IMR-90 (cell line): ENCODE measurements around the gene LRRFIP1. TPM values are rescaled to one million over a fixed set of nuclear protein-coding genes. Genes with fewer than 3 reads are reported as not detected.

Experiments
- ATAC-seq: fragments of 200-7000 bp; cut with Tn5 transposase; 2 replicates; pipeline ENCODE4 v1.9.1; 2020; ENCODE audit warnings: low read depth, mild to moderate bottlenecking, moderate library complexity
- BruUV-seq: library from RNA; stranded (reverse); fragments of 400-500 nt; replicated peaks from 2 replicates; lab custom pipeline; 2021; lab: Mats Ljungman, UMichigan
- CTCF ChIA-PET: fragments of 300-600 bp; formaldehyde crosslinking; extraction: SDS; loops from one replicate; lab custom pipeline; 2021; ENCODE audit warnings: antibody characterized with exemption; lab: Yijun Ruan, JAX
- POLR2A ChIA-PET: fragments of 300-600 bp; sonication (Branson Sonifier 250); formaldehyde crosslinking; loops from one replicate; lab custom pipeline; 2022; ENCODE audit warnings: antibody characterized with exemption; ENCODE audit not compliant: unreplicated experiment; lab: Charles Lee
- DNase-seq: peaks from one replicate; pipeline ENCODE4 v3.0.0; 2013
- H2AFZ ChIP-seq: replicated peaks from 2 replicates; pipeline ENCODE3; 2013; ENCODE audit warnings: low read length, mild to moderate bottlenecking; ENCODE audit not compliant: poor library complexity
- H2AK5ac ChIP-seq: 2 replicates; pipeline ENCODE4 v1.6.1; 2013; ENCODE audit warnings: low read depth, low read length, inconsistent platforms
- H2AK9ac ChIP-seq: replicated peaks from 2 replicates; pipeline ENCODE3; 2013; ENCODE audit warnings: mild to moderate bottlenecking, low read depth, low read length, moderate library complexity; ENCODE audit not compliant: poor library complexity
- H2BK120ac ChIP-seq: 2 replicates; pipeline ENCODE4 v1.6.1; 2013; ENCODE audit warnings: low read depth, low read length, inconsistent platforms
- H2BK15ac ChIP-seq: 3 replicates; pipeline ENCODE4 v1.6.1; 2013; ENCODE audit warnings: low read depth, low read length, inconsistent platforms
- H2BK20ac ChIP-seq: 2 replicates; pipeline ENCODE4 v1.6.1; 2013; ENCODE audit warnings: low read depth, mild to moderate bottlenecking, inconsistent platforms, low read length, moderate library complexity
- H2BK5ac ChIP-seq: 2 replicates; pipeline ENCODE4 v1.6.1; 2013; ENCODE audit warnings: mild to moderate bottlenecking, low read depth, low read length, inconsistent platforms; ENCODE audit not compliant: poor library complexity, severe bottlenecking
- H3K14ac ChIP-seq: replicated peaks from 2 replicates; pipeline ENCODE4 v1.6.1; 2013; ENCODE audit warnings: low read depth, low read length, inconsistent platforms
- H3K18ac ChIP-seq: 2 replicates; pipeline ENCODE4 v1.6.1; 2013; ENCODE audit warnings: low read depth, low read length, control low read depth
- H3K23ac ChIP-seq: 2 replicates; pipeline ENCODE4 v1.6.1; 2013; ENCODE audit warnings: low read depth, low read length, inconsistent platforms
- H3K27ac ChIP-seq: 2 replicates; pipeline ENCODE4 v1.5.1; 2013; ENCODE audit warnings: mild to moderate bottlenecking, control low read depth, low read length; ENCODE audit not compliant: insufficient read depth
- H3K27me3 ChIP-seq: 2 replicates; pipeline ENCODE4 v1.6.1; 2013; ENCODE audit warnings: low read length; ENCODE audit not compliant: control insufficient read depth, insufficient read depth
- H3K36me3 ChIP-seq: 2 replicates; pipeline ENCODE4 v1.6.1; 2013; ENCODE audit warnings: low read length, mixed read lengths; ENCODE audit not compliant: control insufficient read depth, insufficient read depth
- H3K4ac ChIP-seq: 2 replicates; pipeline ENCODE4 v1.6.1; 2013; ENCODE audit warnings: low read depth, low read length, inconsistent platforms
- H3K4me1 ChIP-seq: 2 replicates; pipeline ENCODE4 v1.6.1; 2013; ENCODE audit warnings: low read length, mixed read lengths; ENCODE audit not compliant: control insufficient read depth, insufficient read depth
- H3K4me2 ChIP-seq: 2 replicates; pipeline ENCODE4 v1.6.1; 2013; ENCODE audit warnings: low read depth, mild to moderate bottlenecking, control low read depth, low read length, moderate library complexity
- H3K4me3 ChIP-seq: 2 replicates; pipeline ENCODE4 v1.5.1; 2013; ENCODE audit warnings: low read depth, mild to moderate bottlenecking, control low read depth, low read length, moderate library complexity; ENCODE audit not compliant: insufficient read depth
- H3K56ac ChIP-seq: 2 replicates; pipeline ENCODE4 v1.6.1; 2013; ENCODE audit warnings: low read length, inconsistent platforms; ENCODE audit not compliant: insufficient read depth; ENCODE audit errors: extremely low read depth
- H3K79me1 ChIP-seq, 2 experiments: 2 replicates each; pipeline ENCODE4 v1.6.1; 2013; ENCODE audit warnings: low read length in 2 of 2, inconsistent platforms in 1 of 2, low read depth in 1 of 2
- H3K9ac ChIP-seq: 2 replicates; pipeline ENCODE4 v1.6.1; 2013; ENCODE audit warnings: low read depth, low read length, control low read depth
- H3K9me1 ChIP-seq: 2 replicates; pipeline ENCODE4 v1.6.1; 2013; ENCODE audit warnings: low read length, inconsistent platforms; ENCODE audit not compliant: insufficient read depth
- H3K9me3 ChIP-seq: 2 replicates; pipeline ENCODE4 v1.6.1; 2013; ENCODE audit warnings: low read length; ENCODE audit not compliant: control insufficient read depth, insufficient read depth
- H4K20me1 ChIP-seq: 2 replicates; pipeline ENCODE4 v1.6.1; 2013; ENCODE audit warnings: low read length, inconsistent platforms; ENCODE audit not compliant: insufficient read depth
- H4K5ac ChIP-seq: 2 replicates; pipeline ENCODE4 v1.6.1; 2013; ENCODE audit warnings: mild to moderate bottlenecking, low read depth, low read length, control low read depth
- H4K8ac ChIP-seq, 2 experiments: 2 replicates each; pipeline ENCODE4 v1.6.1; 2013; ENCODE audit warnings: low read depth in 2 of 2, low read length in 2 of 2, control low read depth in 1 of 2, inconsistent platforms in 1 of 2
- H4K91ac ChIP-seq: 2 replicates; pipeline ENCODE4 v1.6.1; 2013; ENCODE audit warnings: low read depth, low read length, inconsistent platforms; ENCODE audit not compliant: insufficient read depth
- POLR2A ChIP-seq: IDR thresholded peaks from 2 replicates; pipeline ENCODE4 v1.6.1; 2012; ENCODE audit warnings: mild to moderate bottlenecking, low read depth, low read length
- WGBS, 2 experiments: methylation state at CpG; one replicate each; pipeline versions ENCODE4 v1.1.5 to v1.1.7; 2013; ENCODE audit warnings: missing lambda C conversion rate in 2 of 2; ENCODE audit not compliant: insufficient read length in 1 of 2; ENCODE audit errors: extremely low coverage in 2 of 2; 5-methylcytosine and 5-hydroxymethylcytosine counted together
- dilution Hi-C: fragments of 300-500 bp; cut with HindIII; formaldehyde crosslinking; loops from one replicate; pipeline ENCODE4 v1.14.3; 2018; ENCODE audit warnings: low sequenced_read_pairs; ENCODE audit not compliant: unreplicated experiment
- in situ Hi-C: fragments of 300-500 bp; cut with MboI; formaldehyde crosslinking; loops from 3 replicates; pipeline ENCODE4 v1.14.3; 2019; ENCODE audit warnings: low sequenced_read_pairs, inconsistent platforms, mixed read lengths
- intact Hi-C: fragments of 100-400 bp; cut with micrococcal nuclease; formaldehyde crosslinking; loops from 2 replicates; pipeline ENCODE4 v1.10.0; 2022
- polyA plus RNA-seq, 3 experiments: library from polyadenylated mRNA; depleted of rRNA; stranded (reverse); fragments of >200 nt; gene quantifications; 2 replicates each; pipeline ENCODE4 v1.2.3, GENCODE V29; 2012; ENCODE audit warnings: low replicate concordance in 1 of 3
- total RNA-seq: library from RNA; depleted of rRNA; stranded (reverse); fragments of >200 nt; gene quantifications from 2 replicates; pipeline ENCODE4 v1.2.3, GENCODE V29; 2012

Gene LRRFIP1
- total and polyA plus RNA-seq, 2 of the 4 experiments (the other 2 are of a cell fraction) = 52.2 to 54.4 TPM

GRCh38 chr2:237819231-237819630 lies 191.8 kb downstream of the LRRFIP1 start:
- in situ Hi-C loops = no loop called here
- peaks cover 1% of the 10 kb centered on the region; the same call in 1 of the 2 replicates for H3K27me3 ChIP-seq
- H4K91ac ChIP-seq = no peak overlapping the region
- no peak overlapping the region for H2BK20ac ChIP-seq
- BruUV-seq = no TSS peak
- dilution Hi-C loops = no loop called here
- no peaks in the 10 kb centered on the region for H3K36me3 ChIP-seq
- ChIA-PET CTCF (no interaction called here), POLR2A (no interaction called here)
- no peaks in the 10 kb centered on the region for H4K20me1 ChIP-seq
- no peaks in the 10 kb centered on the region for H3K79me1 ChIP-seq
- no peak overlapping the region for H3K9ac ChIP-seq
- no peak overlapping the region for H3K27ac ChIP-seq
- H2BK15ac ChIP-seq = no peak overlapping the region
- H3K9me1 ChIP-seq = no peaks in the 10 kb centered on the region
- H2BK5ac ChIP-seq = no peak overlapping the region
- H3K9me3 ChIP-seq = no peaks in the 10 kb centered on the region
- H3K4ac ChIP-seq = no peak overlapping the region
- H4K5ac ChIP-seq = no peak overlapping the region
- H2AK5ac ChIP-seq = no peak overlapping the region
- no peak overlapping the region for H3K18ac ChIP-seq
- TF ChIP-seq POLR2A = no peak
- H2AK9ac ChIP-seq = no peak overlapping the region
- intact Hi-C loops = no loop called here
- no peak overlapping the region for H3K14ac ChIP-seq
- ATAC-seq = no peak
- H3K4me3 ChIP-seq = no peak overlapping the region
- H3K4me1 ChIP-seq = no peaks in the 10 kb centered on the region
- H4K8ac ChIP-seq = no peak overlapping the region
- no peak overlapping the region for H3K56ac ChIP-seq
- H2BK120ac ChIP-seq = no peak overlapping the region
- no peak overlapping the region for H2AFZ ChIP-seq
- DNase-seq = peak; percentile 12
- no peak overlapping the region for H3K23ac ChIP-seq
- H3K4me2 ChIP-seq = no peak overlapping the region
- WGBS, 2 experiments = no CpG with 5 or more reads among the region's 2 CpGs
